Astrocyte of the cerebellum (primary cell): ENCODE results near the gene CLMP.

Experiments used
- DNase-seq: peaks from one replicate; pipeline ENCODE4 v3.0.0-alpha.2; 2011; ENCODE audit warnings: low read depth
- H3K4me3 ChIP-seq: 2 replicates; pipeline ENCODE4 v1.5.1; 2011; ENCODE audit warnings: mild to moderate bottlenecking, low read depth, low read length, moderate library complexity
- in situ Hi-C: cut with HindIII; loops from 2 replicates; pipeline ENCODE4 v1.10.0; 2017; ENCODE audit warnings: low sequenced_read_pairs
- TF ChIP-seq, protein P1 (sequence below): IDR thresholded peaks from 2 replicates; pipeline ENCODE4 v1.5.1; 2012; ENCODE audit warnings: low read length, low read depth, moderate library complexity, mild to moderate bottlenecking; ENCODE audit errors: missing control alignments

Gene CLMP

DNA sequence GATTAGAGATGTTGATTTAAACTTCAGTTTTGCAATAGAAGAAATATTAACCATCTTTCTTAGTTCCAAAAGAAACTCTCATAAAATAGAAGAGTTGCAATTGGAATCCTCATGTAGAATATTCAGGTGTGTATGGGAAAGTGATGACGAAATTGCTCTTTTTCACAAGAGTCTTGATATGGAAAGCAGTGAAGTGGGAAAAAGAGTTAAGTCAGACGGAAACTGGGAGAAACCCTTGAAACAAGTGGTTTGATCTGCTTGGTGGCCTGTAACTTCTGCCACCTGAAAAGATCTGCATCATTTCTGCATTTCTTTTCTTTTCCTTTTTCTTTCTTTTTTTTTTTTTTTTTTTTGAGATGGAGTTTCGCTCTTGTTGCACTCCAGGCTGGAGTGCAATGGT is 41.8 kb upstream of the CLMP start:
- in situ Hi-C loops = loop anchor here (5.0 kb wide), 1 partner anchor 60 kb away; no protein-coding TSS in a partner anchor
- TF ChIP-seq, protein P1, sequence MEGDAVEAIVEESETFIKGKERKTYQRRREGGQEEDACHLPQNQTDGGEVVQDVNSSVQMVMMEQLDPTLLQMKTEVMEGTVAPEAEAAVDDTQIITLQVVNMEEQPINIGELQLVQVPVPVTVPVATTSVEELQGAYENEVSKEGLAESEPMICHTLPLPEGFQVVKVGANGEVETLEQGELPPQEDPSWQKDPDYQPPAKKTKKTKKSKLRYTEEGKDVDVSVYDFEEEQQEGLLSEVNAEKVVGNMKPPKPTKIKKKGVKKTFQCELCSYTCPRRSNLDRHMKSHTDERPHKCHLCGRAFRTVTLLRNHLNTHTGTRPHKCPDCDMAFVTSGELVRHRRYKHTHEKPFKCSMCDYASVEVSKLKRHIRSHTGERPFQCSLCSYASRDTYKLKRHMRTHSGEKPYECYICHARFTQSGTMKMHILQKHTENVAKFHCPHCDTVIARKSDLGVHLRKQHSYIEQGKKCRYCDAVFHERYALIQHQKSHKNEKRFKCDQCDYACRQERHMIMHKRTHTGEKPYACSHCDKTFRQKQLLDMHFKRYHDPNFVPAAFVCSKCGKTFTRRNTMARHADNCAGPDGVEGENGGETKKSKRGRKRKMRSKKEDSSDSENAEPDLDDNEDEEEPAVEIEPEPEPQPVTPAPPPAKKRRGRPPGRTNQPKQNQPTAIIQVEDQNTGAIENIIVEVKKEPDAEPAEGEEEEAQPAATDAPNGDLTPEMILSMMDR = no peak
- no peak overlapping the region for H3K4me3 ChIP-seq
- DNase-seq = no peak

DNA sequence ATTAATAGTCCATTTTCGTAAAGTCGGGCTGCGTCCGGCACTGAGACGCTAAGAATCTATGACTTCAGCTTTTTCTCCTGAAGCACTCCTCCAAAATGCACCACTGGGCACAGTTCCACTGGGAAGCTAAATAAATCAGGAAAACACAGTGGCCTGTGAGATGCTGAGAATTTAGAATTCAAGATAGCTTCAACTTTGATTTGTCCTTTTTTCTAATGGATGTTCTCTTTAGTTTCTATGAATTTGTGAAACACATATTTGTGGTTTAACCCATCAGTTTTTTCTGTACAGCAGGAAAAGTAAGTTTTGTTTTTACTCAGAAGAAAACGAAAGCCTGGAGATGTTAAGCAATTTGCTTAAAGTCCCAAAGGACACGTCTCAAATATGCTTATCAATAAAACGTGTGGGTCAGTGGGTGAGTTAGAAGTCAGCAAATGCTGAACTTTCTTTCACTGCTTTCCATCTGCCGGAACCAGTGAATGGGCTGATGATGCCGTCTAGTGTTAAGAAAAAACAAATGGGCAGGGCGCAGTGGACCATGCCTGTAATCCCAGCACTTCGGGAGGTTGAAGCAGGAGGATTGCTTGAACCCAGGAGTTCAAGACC is 40.7 kb upstream of the CLMP start:
- H3K4me3 ChIP-seq = no peak overlapping the region
- no peak for DNase-seq
- TF ChIP-seq, protein P1 = no peak
- in situ Hi-C loops = loop anchor here (5.0 kb wide), 1 partner anchor 58 kb away; no protein-coding TSS in a partner anchor

DNA sequence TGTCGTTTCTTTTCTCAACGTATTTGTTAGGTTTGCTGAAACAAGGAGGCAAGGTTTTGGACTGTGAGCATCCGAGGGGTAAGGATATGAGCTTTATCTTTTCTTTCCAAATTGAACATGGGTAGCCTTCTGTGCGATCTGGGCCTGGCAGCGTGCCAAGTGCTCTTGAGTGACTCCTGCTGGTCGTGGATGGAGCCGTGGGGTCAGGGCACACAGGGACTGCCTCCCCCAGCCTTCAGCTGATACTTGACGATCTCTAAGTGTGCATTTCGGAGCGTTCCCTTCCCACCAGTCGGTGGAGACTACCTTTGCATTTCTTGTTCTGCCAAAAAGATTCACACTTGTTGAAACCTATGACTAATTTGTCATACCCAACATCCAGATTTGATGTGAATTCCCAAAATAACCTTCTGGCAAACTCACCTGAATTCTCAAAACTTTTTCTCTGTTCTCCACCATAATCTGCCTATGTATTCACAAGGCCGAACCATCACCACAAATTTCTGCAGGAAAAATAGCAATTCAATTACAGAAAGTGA is 40.1 kb upstream of the CLMP start:
- no peak for DNase-seq
- in situ Hi-C loops = loop anchor here (5.0 kb wide), 1 partner anchor 58 kb away; no protein-coding TSS in a partner anchor
- TF ChIP-seq, protein P1 = peak; percentile 49
- no peak overlapping the region for H3K4me3 ChIP-seq

DNA sequence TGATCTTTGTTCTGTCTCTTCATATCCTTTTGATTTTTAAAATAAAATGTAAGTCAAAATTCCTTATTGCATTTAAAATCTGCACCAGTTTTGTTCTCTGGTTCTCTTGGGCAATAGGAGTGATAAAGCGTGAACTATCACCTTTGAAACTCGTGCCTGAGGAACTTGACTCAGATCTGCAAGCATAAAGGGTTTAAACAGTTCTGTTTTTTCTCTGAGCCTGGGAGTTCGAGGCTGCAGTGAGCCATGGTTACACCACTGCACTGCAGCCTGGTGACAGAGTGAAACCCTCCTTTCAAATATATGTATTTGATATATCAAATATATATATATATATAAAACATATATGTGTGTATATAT is 38.9 kb upstream of the CLMP start:
- no peak overlapping the region for H3K4me3 ChIP-seq
- TF ChIP-seq, protein P1 = no peak
- no peak for DNase-seq
- in situ Hi-C loops = no loop called here

DNA sequence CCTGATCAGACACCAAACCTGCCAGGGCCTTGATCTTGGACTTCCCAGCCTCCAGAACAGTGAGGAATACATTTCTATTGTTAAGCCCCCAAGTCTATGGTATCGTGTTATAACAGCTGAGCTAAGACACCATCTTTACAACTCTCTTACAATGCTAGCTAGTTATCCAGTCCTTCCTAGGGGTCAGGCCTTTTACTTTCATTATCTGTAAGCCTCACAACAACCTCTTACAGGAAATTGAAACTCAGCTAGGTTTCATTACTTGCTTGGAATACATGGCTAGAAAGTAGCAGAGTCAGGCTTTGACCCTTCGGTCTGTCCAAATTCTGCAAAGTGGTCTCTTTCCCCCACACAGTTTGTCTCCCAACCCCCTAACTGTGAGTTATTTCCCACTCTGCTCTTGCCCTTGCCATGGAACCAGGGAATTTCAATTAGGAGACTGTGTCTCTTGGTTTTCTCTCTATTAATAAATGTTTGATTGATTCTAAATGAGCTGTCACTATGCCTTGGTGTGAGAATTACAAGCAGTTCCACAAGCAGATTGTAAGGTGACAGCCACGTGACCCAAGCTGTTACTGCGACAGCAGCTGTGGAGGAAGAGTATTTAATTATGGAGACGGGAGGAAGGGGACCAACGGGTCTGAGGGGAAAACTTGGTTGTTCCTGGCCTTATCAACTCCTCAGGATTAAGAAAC is 38.4 kb upstream of the CLMP start:
- no peak for DNase-seq
- in situ Hi-C loops = no loop called here
- TF ChIP-seq, protein P1 = no peak
- no peak overlapping the region for H3K4me3 ChIP-seq

DNA sequence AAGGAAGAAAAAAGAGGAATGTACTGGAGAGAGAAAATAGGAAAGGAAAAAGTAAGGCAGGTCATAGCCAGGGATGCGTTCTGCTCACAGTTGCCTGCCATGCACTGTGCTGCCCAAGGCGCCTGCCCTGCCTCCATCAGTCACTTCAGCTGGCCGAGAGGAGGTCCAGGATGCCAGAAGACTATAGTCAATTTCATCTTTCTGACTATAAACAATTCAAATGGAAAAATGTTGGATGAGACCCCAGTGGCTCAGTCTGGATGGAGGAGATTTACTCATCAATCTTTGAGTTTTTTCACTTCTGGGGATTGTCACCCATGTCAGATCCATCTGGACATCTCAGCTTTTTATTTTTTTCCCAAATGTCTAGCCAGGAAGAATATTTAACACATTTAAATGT is 36.7 kb upstream of the CLMP start:
- in situ Hi-C loops = no loop called here
- TF ChIP-seq, protein P1 = no peak
- DNase-seq = no peak
- no peak overlapping the region for H3K4me3 ChIP-seq
